K562 (cell line): Measurements from ENCODE around the gene ITGA11. TPM values are rescaled to one million over a fixed set of nuclear protein-coding genes. Genes with fewer than 3 reads are reported as not detected.

Experiments used
- ATAC-seq: fragments of 200-7000 bp; cut with Tn5 transposase; 3 replicates; pipeline ENCODE4 v1.9.1; 2020; ENCODE audit warnings: moderate library complexity
- BruUV-seq: library from RNA; stranded (reverse); fragments of 400-500 nt; replicated peaks from 2 replicates; lab custom pipeline; 2021; lab: Mats Ljungman, UMichigan
- CTCF ChIA-PET: fragments of 300-600 bp; formaldehyde crosslinking; extraction: SDS; loops from one replicate; lab custom pipeline; 2021; ENCODE audit warnings: low intra/inter-chr PET ratio; lab: Yijun Ruan, JAX
- POLR2A ChIA-PET: fragments of 300-600, 350-650 bp; sonication (Branson Sonifier 250); formaldehyde crosslinking; extraction: SDS; loops from one replicate; lab custom pipeline; 2021; ENCODE audit warnings: antibody characterized with exemption, inconsistent platforms; lab: Yijun Ruan, JAX
- DNase-seq, 4 experiments: peaks; one replicate each; pipeline versions ENCODE4 v3.0.0 to v3.0.0-alpha.2; 2011 to 2018; ENCODE audit warnings: low spot score in 3 of 4, mixed read lengths in 3 of 4; ENCODE audit errors: extremely low read depth in 1 of 4
- FAIRE-seq: peaks from 2 replicates; lab custom pipeline; 2011; peaks lifted over from hg19 to GRCh38; lab: Jason Lieb, UNC
- H2AFZ ChIP-seq: 2 replicates; pipeline ENCODE4 v1.6.0; 2011; ENCODE audit warnings: low read depth, low read length, control low read depth, inconsistent platforms
- H3K27ac ChIP-seq: fragments of 200-600 bp; 3 replicates; pipeline ENCODE4 v1.8.0; 2011; ENCODE audit warnings: low read depth, mild to moderate bottlenecking, control low read depth, inconsistent platforms, low read length, moderate library complexity, mixed read lengths; ENCODE audit errors: extremely low read depth
- H3K27me3 ChIP-seq, 2 experiments: fragments of 300-600 bp in 1 of 2; 2 replicates in 1 of 2; 3 replicates in 1 of 2; pipeline versions ENCODE4 v1.6.0 to v1.8.0; 2011; ENCODE audit warnings: inconsistent platforms in 2 of 2, low read length in 2 of 2, mild to moderate bottlenecking in 1 of 2, mixed read lengths in 1 of 2, moderate library complexity in 1 of 2; ENCODE audit not compliant: control insufficient read depth in 2 of 2, insufficient read depth in 2 of 2
- H3K36me3 ChIP-seq: fragments of 300-600 bp; 3 replicates; pipeline ENCODE4 v1.8.0; 2011; ENCODE audit warnings: mild to moderate bottlenecking, low read length, inconsistent platforms; ENCODE audit not compliant: control insufficient read depth, insufficient read depth
- H3K4me1 ChIP-seq, 2 experiments: fragments of 200-600 bp in 1 of 2; replicated peaks in 1 of 2; 2 replicates in 1 of 2; 3 replicates in 1 of 2; pipeline versions ENCODE4 v1.5.1 to v1.8.0; 2011; ENCODE audit warnings: inconsistent platforms in 2 of 2, low read length in 2 of 2, mild to moderate bottlenecking in 1 of 2, mixed read lengths in 1 of 2, moderate library complexity in 1 of 2; ENCODE audit not compliant: control insufficient read depth in 2 of 2, insufficient read depth in 2 of 2
- H3K4me2 ChIP-seq: 2 replicates; pipeline ENCODE4 v1.6.1; 2011; ENCODE audit warnings: low read length, control low read depth, inconsistent platforms, mixed read lengths; ENCODE audit not compliant: insufficient read depth
- H3K4me3 ChIP-seq: fragments of 200-600 bp; sonication (generic), shearing (Covaris generic); 2 replicates; pipeline ENCODE4 v1.5.1; 2016; ENCODE audit warnings: control low read depth, inconsistent platforms
- H3K79me2 ChIP-seq: fragments of 200-600 bp; 3 replicates; pipeline ENCODE4 v1.8.0; 2011; ENCODE audit warnings: low read length, inconsistent platforms; ENCODE audit not compliant: control insufficient read depth, insufficient read depth
- H3K9ac ChIP-seq, 2 experiments: 2 replicates each; pipeline versions ENCODE4 v1.6.0 to v1.6.1; 2011; ENCODE audit warnings: low read depth in 2 of 2, low read length in 2 of 2, control low read depth in 1 of 2, inconsistent platforms in 1 of 2, mild to moderate bottlenecking in 1 of 2, mixed read lengths in 1 of 2; ENCODE audit not compliant: insufficient read depth in 1 of 2
- H3K9me1 ChIP-seq: one replicate; pipeline ENCODE4 v1.6.0; 2011; ENCODE audit warnings: inconsistent platforms, mild to moderate bottlenecking, low read length, moderate library complexity; ENCODE audit not compliant: control insufficient read depth, insufficient read depth
- H3K9me3 ChIP-seq: replicated peaks from 2 replicates; pipeline ENCODE4 v1.5.1; 2011; ENCODE audit warnings: low read depth, low read length, inconsistent platforms; ENCODE audit not compliant: control insufficient read depth, insufficient read depth
- H4K20me1 ChIP-seq: replicated peaks from 2 replicates; pipeline ENCODE4 v1.6.1; 2011; ENCODE audit warnings: low read length, inconsistent platforms, mixed read lengths; ENCODE audit not compliant: control insufficient read depth, insufficient read depth
- CLOCK ChIP-seq: fragments of 250-450 bp; sonication (Bioruptor Pico); IDR thresholded peaks from 2 replicates; pipeline ENCODE4 v1.4.0; 2020; ENCODE audit warnings: mild to moderate bottlenecking, moderate library complexity, borderline replicate concordance
- CREB3L1 ChIP-seq: fragments of 450-650 bp; IDR thresholded peaks from 2 replicates; pipeline ENCODE4 v1.6.1; 2014; ENCODE audit warnings: low read depth, mild to moderate bottlenecking, moderate library complexity, borderline replicate concordance
- ELF2 ChIP-seq: fragments of 250-450 bp; sonication (Bioruptor Pico); IDR thresholded peaks from 2 replicates; pipeline ENCODE4 v1.5.0; 2021; ENCODE audit warnings: mild to moderate bottlenecking
- SFPQ ChIP-seq: fragments of 200-400 bp; formaldehyde crosslinking; IDR thresholded peaks from 2 replicates; pipeline ENCODE4 v1.6.1; 2017; ENCODE audit warnings: mild to moderate bottlenecking, low read depth, low read length, moderate library complexity
- USF2 ChIP-seq: sonication (generic); formaldehyde crosslinking; IDR thresholded peaks from 2 replicates; pipeline ENCODE4 v1.5.0; 2020; ENCODE audit warnings: missing genetic modification reagents
- YY1 ChIP-seq, 3 experiments: IDR thresholded peaks; 2 replicates each; pipeline ENCODE4 v1.6.1; 2011; ENCODE audit warnings: low read length in 2 of 3, mild to moderate bottlenecking in 2 of 3, moderate library complexity in 2 of 3, borderline replicate concordance in 1 of 3, control low read depth in 1 of 3, low read depth in 1 of 3; ENCODE audit not compliant: insufficient read depth in 3 of 3, insufficient replicate concordance in 2 of 3, control insufficient read depth in 1 of 3, insufficient read length in 1 of 3; ENCODE audit errors: extremely low read depth in 1 of 3
- ZBTB34 ChIP-seq: fragments of 250-450 bp; sonication (Bioruptor Pico); IDR thresholded peaks from 2 replicates; pipeline ENCODE4 v1.8.0; 2021; ENCODE audit warnings: mild to moderate bottlenecking, moderate library complexity
- ZBTB9 ChIP-seq: fragments of 450-650 bp; formaldehyde crosslinking; IDR thresholded peaks from 2 replicates; pipeline ENCODE4 v1.4.0; 2020; ENCODE audit warnings: mild to moderate bottlenecking, moderate library complexity
- ZNF12 ChIP-seq: sonication (generic); formaldehyde crosslinking; IDR thresholded peaks from 2 replicates; pipeline ENCODE4 v1.4.0; 2020; ENCODE audit warnings: mild to moderate bottlenecking, missing genetic modification reagents
- WGBS: fragments of 100-300 bp; shearing (Covaris generic); methylation state at CpG from one replicate; pipeline ENCODE4 v1.1.6; 2016; ENCODE audit warnings: low coverage, mixed read lengths; ENCODE audit not compliant: insufficient coverage; ENCODE audit errors: missing lambda C conversion rate; 5-methylcytosine and 5-hydroxymethylcytosine counted together
- in situ Hi-C: fragments of 300-500 bp; cut with MboI; formaldehyde crosslinking; loops from 4 replicates; pipeline ENCODE4 v1.15.0; 2018; ENCODE audit warnings: inconsistent platforms, mixed read lengths
- intact Hi-C: fragments of 100-400 bp; cut with micrococcal nuclease; formaldehyde crosslinking; loops from 2 replicates; pipeline ENCODE4 v1.14.2; 2022
- polyA plus RNA-seq, 8 experiments: library from polyadenylated mRNA; depleted of rRNA in 4 of 8; stranded (reverse) in 5 of 8; unstranded in 3 of 8; fragments of >200 nt; fragmentation: Nextera tagmentation in 2 of 8; fragmentation: Illumina TruSeq in 1 of 8; extraction: Ambion mirVana in 2 of 8; extraction: Trizol in 1 of 8; gene quantifications; 2 replicates each; pipeline versions ENCODE4 v1.2.1 to v1.2.3, GENCODE V29; 2011 to 2014; ENCODE audit warnings: inconsistent platforms in 1 of 8, missing spikeins in 1 of 8
- total RNA-seq, 7 experiments: library from RNA; depleted of rRNA in 6 of 7; stranded (reverse); fragments of >200 nt in 6 of 7; fragmentation: Illumina TruSeq in 2 of 7; extraction: Trizol in 2 of 7; gene quantifications; 2 replicates each; pipeline versions ENCODE4 v1.2.1 to v1.2.3, GENCODE V29; 2011 to 2021; ENCODE audit warnings: low replicate concordance in 1 of 7

Gene ITGA11
- total and polyA plus RNA-seq, 9 of the 15 experiments (the other 6 are each of a cell fraction or from before 2014, with no cell fraction given), result 0.01 TPM; not detected in 8

GRCh38 chr15:68420186-68420684 is 11.7 kb downstream of the ITGA11 start:
- intact Hi-C loops (no loop called here), in situ Hi-C loops (no loop called here)
- Histone ChIP-seq H3K9ac (no peak overlapping the region), H3K27me3 (peaks cover 4 to 31% of the 10 kb centered on the region in 2 experiments; a peak in 4 of 5 replicates), H3K36me3 (no peaks in the 10 kb centered on the region), H3K79me2 (no peaks in the 10 kb centered on the region), H3K4me1 (peaks cover 0 to 11% of the 10 kb centered on the region in 2 experiments; a peak in 2 of 5 replicates), H3K9me1 (no peaks in the 10 kb centered on the region), H3K4me3 (no peak overlapping the region), H3K27ac (no peak overlapping the region), H4K20me1 (no peaks in the 10 kb centered on the region), H3K9me3 (no peaks in the 10 kb centered on the region), H3K4me2 (no peak overlapping the region), H2AFZ (no peak overlapping the region)
- FAIRE-seq (no peak), ATAC-seq (no peak), DNase-seq (no peak)
- WGBS, result 9% methylated on average over 4 of the region's 4 CpGs
- POLR2A ChIA-PET, result no interaction called here
- CTCF ChIA-PET, result no interaction called here
- no TSS peak for BruUV-seq
- TF ChIP-seq ZBTB34 (CRISPR knock-in tag), result no peak
- no peak for TF ChIP-seq SFPQ
- no peak for TF ChIP-seq ZNF12 (CRISPR knock-in tag)
- TF ChIP-seq CLOCK (CRISPR knock-in tag), result no peak
- TF ChIP-seq USF2 (CRISPR knock-in tag), result no peak
- no peak for TF ChIP-seq ZBTB9 (CRISPR knock-in tag)
- TF ChIP-seq ELF2, result no peak
- no peak for TF ChIP-seq CREB3L1
- TF ChIP-seq YY1 (IDR thresholded peaks at IDR 0.05; ENCODE audit: borderline replicate concordance in 1 of 3, control insufficient read depth in 1 of 3, extremely low read depth in 1 of 3, insufficient read depth in 3 of 3, insufficient read length in 1 of 3, insufficient replicate concordance in 2 of 3, low read depth in 1 of 3, low read length in 2 of 3), result no peak
